Dermis microvascular lymphatic vessel endothelial cell (primary cell): Measurements from ENCODE around the gene OLA1. TPM values are rescaled to one million over a fixed set of nuclear protein-coding genes. Genes with fewer than 3 reads are reported as not detected.
"Not testable (repeated sequence)": the region's sequence is repeated elsewhere in the genome, so short reads cannot be mapped to it uniquely, and the experiment has no call there.

Experiments used
- DNase-seq, 2 donors: peaks; one replicate each; pipeline versions ENCODE4 v3.0.0 to v3.0.0-alpha.2; 2010; ENCODE audit warnings: low read depth in 2 of 2
- total RNA-seq: library from RNA; depleted of rRNA; stranded (reverse); fragments of >200 nt; gene quantifications from 2 replicates; pipeline ENCODE4 v1.2.1, GENCODE V29; 2014

The OLA1 gene
- total RNA-seq: 58.5 and 72.4 TPM in 2 replicates

DNA sequence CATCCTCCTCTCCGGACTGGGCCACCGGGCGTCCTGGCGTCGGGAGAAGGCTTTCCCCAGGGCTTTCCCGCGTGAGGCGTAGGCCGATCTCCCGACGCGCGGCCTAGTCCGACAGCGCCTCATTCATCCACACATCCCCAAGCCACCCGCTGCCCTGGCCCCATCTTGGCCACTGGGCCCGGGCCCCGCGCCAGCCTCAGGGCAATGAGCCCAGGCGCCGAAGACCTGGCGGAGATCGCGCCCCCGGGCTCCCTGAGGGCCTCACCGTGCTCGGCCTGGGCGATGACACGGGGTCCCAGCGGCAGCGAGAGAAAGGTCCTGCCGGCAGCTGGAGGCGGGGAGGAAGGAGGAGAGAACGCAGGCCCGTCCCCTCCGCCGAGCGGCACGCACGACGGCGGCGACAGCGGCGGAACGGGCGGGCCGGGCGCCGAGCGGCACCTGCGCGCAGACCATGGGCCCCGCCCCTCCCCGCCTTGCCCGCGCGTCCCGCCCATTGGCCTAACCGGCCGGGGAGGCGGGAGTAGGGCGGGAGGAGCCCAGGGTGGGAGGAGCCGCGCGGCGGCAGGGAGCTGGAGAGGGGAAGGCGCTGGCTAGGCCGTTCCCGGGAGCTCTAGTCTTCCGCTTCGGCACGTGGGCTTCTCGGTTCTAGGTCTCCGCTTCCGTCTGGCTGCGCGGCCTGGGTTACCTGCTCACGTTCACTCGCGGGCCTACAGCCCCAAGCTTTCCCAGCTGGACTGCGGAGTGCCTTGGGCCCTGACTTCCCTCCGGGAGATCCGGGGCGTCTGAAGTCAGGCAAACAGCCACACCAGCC, at the start of gene OLA1:
Gene OLA1 (minus strand): TSS at position 346 of the 811 bp plus-strand sequence. CDS start 1,717 bp downstream, outside the sequence.
- peak; percentile 81 to 95 for DNase-seq

DNA sequence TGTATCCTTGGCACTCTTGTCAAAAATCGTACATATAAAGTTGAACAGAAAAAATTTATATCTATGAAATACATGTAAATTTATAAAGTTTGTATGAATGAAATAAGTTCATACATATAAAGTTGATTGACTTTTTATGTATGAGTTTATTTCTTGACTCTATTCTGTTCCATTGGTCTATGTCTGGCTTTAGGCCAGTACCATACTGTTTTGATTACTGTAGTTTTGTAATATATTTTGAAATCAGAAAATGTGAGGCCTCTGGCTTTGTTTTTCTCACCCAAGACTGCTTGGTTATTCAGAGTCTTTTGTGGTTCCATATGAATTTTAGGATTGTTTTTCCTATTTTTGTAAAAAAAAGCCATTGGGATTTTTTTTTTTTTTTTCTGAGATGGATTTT, 44.6 kb upstream of the OLA1 start:
- no peak for DNase-seq

DNA sequence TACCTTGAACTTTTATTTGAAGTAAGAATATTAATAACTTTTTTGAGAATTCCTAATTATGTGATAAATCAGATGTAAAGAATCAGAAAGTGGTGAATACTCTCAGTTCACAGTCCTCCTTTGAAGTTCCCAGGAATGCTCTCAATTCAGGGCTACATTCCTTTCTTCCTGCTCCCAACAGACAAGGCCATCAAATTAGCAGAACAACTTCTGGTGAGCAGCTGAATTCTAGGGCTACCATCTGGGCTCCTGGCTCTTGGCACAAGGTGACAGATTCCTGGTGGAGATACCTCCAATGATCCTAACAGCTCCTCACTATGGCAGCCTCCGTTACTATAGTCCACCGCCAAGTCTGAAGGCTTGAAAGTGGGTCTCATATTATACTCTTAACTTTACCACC, 37.8 kb upstream of the OLA1 start:
- no peak for DNase-seq

DNA sequence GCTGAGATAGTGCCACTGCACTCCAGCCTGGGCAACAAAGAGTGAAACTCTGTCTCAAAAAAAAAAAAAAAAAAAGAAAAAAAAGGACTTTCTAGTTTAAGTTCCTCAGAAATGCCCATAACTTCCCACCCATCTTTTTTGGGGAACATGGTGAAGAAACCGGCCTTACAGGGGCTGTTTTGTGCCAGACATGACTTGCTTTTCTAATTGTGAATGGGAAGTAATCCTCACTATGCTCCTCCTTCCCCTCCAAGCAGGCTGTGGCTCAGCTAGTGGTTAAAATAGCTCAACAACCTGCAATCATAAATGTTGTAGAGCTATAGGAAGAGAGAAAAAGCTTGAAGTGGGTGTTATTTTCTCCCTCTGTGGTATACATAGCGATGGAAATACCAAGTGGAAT, 34.1 kb upstream of the OLA1 start:
- no peak for DNase-seq

DNA sequence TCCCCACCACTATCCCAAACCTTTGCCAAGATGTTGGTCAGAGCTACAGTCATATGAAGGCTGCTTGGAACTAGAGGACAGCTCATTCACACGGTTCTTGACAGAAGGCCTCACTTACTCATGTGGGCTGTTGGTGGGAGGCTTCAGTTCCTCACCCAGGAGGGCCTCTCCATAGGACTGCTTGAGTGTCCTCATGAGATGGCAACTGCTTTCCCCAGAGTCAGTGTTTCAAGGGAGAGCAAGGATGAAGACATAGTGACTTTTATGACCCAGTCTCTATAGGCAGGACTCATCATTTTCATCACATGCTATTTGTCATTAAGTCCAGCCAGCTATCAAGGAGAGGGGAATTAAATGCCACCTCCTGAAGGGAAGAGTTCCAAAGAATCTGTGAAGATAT, 33.4 kb upstream of the OLA1 start:
- no peak for DNase-seq

DNA sequence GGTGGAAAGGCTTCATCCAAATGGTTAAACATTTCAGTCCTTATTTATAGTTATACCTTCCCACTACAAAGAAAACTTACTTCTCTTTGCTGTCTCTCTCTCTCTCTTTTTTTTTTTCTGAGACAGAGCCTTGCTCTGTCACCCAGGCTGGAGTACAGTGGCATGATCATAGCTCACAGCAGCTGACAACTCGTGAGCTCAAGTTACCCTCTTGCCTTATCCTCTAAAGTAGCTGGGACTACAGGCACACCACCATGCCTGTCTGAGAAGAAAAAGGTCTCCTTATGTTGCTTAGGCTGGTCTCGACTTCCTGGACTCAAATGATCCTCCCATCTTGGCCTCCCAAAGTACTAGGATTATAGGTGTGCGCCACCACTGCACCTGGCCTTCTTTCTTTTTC, 32.3 kb upstream of the OLA1 start:
- no peak for DNase-seq

DNA sequence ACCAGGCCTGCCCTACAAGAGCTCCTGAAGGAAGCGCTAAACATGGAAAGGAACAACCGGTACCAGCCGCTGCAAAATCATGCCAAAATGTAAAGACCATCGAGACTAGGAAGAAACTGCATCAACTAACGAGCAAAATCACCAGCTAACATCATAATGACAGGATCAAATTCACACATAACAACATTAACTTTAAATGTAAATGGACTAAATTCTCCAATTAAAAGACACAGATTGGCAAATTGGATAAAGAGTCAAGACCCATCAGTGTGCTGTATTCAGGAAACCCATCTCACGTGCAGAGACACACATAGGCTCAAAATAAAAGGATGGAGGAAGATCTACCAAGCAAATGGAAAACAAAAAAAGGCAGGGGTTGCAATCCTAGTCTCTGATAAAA, 21.9 kb upstream of the OLA1 start:
- DNase-seq: not testable (repeated sequence)

DNA sequence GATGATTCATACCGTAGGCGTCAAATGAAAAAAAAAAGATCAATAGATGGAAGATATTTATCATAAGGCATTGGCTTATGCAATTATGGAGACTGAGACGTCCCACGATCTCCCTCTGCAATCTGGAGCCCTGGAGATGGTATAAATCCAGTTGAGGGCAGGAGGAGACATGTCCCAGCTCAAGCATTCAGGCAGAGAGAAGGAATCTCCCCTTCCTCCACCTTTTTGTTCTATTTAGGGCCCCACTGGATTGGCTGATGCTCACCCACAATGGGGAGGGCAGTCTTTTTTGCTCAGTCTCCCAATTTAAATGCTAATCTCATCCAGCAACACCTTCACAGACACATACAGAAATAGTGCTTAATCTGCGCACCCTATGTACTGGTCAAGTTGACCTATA, 18.0 kb upstream of the OLA1 start:
- no peak for DNase-seq

DNA sequence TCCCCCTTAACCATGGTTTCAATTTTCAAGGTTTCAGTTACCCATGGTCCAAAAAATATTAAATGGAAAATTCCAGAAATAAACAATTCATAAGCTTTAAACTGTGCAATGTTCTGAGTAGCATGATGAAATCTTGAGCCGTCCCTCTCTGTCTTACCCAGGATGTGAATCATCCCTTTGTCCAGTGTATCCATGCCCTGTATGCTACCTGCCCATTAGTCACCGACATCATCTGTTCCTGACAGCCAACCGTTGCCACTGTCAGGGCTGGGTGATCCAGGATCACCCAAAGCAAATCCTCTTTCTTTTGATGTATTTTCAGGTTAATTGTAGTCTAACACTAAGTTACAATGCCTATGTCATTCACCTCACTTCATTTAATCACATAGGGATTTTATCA, 15.7 kb upstream of the OLA1 start:
- peak in 1 of 2 donors; percentile 82 for DNase-seq

DNA sequence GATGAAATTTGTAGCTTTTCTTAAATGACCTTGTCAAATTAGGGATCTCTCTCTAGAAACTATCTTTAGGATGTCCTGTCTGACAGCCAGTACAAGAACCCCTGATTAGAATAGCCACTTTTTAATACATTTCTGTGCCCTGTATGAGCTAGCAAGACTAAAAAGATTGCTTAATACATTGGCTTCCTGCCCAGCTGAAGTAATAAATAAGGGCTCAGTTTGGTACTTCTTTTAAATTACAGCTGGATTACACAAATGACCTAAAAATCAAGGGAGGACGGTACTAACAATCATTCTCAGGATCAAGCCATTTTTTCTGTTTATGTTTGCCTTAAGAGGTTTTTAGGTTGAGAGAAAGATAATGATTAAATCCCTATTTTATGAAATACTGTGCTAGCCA, 11.6 kb upstream of the OLA1 start:
- DNase-seq: no peak

DNA sequence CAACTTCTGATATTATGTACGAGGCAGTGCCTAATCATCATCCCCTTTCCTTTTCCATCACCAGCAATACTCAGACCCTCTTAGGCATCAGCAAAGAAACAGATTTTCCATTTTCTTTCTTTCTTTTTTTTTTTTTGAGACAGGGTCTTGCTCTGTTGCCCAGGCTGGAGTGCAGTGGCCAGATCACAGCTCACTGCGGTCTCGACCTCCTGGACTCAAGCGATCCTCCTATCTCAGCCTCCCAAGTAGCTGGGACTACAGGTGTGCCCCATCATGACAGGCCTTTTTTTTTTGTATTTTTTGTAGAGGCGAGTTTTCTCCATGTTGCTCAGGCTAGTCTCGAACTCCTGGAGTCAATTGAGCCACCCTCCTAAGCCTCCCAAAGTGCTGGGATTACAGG, 5.9 kb upstream of the OLA1 start:
- DNase-seq: no peak

DNA sequence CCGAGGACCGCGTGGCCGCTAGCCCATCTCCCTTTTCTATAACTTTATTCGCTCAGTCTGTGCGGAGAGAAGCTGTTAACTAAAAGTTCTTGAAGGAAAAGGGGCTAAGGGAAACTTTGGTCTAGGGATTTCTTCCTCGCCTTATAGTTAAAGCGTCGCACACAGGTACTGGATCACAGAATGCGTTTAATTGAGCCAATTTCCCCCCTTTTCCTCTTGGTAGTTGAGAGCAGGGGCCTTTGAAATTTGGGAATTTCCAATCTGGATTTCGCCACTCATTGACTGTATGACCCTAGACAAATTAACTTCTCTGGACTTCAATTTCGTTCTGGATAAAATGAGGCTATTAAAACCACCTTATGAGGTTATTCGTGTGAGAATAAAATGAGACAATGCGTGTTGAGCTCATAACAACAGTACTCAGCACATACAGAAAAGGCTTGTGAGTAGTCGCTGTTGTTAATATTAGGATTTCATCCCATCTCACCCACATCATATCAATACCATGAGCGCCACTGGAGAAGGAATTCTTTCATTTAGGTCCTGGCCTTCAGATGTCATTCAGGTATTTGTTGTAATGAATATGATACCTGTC, 763 bp upstream of the OLA1 start:
- no peak for DNase-seq

DNA sequence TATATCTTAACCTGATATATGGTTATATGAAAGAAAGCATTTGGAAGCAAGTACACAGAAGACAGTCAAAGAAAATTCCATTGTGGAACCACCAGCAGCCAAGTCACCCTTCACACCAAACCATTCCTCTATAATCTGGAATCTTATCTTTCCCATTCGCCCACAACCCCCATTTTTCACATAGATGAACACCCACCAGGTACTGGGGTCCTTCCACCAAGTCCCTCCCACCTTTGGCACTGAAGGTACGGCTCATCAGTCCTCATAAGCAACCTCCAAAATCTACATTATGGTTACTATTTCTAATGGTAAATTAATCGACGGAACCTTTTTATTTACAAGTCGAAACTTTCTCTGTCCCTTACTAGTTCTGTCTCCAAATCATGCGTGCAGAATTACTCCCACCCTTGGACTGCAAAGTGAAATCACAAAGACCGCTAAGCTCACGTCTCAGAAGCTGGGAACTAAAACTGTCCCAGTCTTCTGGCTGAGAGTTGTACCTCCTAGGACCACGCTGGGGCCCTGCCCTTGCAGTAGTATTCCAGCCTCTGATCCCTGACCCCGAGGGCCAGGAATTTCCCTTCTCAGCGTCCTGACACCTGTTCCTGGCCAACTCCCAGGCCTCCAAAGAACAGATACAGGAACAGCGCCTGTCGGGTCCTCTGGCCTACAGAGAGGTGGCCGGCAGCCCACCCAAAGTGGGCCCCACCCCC, 702 bp downstream of the OLA1 start:
- DNase-seq: peak in 1 of 2 donors; percentile 45

DNA sequence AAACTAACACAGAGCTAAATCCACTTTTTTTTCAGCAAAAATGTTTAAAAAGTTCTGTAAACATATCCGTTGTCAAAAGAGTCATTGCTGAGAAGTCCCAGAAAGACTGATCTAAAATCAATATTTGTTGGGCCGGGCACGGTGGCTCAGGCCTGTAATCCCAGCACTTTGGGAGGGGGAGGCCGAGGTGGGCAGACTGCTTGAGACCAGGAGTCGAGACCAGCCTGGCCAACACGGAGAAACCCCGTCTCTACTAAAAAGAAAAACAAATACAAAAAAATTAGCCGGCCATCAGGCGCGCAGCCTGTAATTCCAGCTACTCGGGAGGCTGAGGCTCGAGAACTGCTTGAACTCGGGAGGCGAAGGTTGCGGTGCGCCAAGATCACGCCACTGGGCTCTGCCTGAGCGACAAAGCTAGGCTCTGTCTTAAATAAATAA, 1.4 kb downstream of the OLA1 start:
- no peak for DNase-seq

DNA sequence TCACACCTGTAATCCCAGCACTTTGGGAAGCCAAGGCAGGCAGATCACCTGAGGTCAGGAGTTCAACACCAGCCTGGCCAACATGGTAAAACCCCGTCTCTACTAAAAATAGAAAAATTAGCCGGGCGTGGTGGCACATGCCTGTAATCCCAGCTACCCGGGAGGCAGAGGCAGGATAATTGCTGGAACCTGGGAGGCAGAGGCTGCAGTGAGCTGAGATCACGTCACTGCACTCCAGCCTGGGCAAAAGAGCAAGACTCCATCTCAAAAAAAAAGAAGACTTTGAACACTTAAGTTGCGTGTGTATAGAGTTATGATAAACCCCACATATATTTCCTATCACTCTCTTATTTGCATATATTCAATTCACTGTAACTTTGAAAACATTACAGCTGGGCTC, 2.7 kb downstream of the OLA1 start:
- not testable (repeated sequence) for DNase-seq

DNA sequence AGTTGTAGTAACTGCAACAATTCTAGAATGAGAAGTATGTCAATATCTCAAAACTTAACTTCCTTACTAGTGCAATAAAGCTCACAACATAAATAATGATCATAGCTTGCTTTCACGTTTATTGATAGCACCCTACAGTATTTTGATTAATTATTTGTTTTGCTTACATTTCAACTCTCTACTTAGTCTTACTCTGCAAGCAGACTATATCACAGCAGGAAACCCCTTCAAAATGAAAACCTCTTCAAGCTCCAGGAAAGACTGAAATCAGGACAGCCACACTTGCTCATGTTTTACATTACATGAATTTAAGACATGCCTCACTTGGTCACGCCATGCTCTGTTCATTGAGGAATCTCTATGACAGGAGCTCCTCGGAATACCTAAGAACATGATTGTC, 3.3 kb downstream of the OLA1 start:
- DNase-seq: no peak

DNA sequence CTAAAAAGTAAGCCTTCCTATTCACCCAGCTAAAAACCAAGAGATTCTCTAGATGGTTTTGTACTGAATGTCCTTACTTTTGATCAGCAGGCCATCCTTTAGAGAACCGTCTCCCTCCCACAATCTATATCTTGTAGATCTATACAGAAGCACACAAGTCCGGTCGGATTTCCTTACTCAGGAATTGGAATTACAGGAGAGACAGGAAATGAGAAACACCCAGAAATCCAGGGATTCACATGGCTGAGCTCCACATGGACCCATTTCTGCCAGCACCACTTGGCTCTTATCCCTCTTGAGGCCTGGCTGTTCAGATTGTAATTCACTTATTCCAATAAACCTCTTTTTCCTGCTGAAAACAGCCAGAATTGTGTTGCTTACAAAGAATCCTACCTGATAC, 4.5 kb downstream of the OLA1 start:
- DNase-seq: peak in 1 of 2 donors; percentile 37

DNA sequence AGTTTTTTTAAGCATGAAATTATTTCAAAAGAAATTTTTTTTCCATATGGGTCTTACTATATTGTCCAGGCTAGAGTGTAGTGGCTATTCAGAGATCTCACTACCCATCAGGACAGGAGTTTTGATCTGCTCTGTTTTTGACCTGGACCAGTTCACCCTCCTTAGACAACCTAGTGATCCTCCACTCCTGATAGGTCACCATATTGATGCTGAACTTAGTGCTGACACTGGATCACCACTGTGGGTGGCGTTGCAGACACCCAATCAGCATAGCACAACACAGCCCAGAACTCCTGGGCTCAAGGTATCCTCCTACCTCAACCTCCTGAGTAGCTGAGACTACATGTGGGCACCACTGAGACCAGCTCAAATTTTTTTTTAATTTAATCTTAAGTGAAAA, 8.2 kb downstream of the OLA1 start:
- DNase-seq: no peak

DNA sequence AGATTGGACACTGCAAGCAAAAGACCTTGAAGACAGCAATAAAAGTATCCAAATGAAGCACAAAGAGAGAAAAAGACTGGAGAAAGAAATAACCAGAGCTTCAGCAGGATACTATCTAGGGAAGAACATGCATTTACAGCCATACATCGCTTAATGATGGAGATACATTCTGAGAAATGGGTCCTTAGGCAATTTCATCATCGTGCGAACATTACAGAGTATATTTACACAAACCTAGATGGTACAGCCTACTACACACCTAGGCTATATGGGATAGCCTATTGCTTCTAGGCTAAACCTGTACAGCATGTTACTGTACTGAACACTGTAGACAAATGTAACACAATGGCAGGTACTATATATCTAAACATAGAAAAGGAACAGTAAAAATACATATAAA, 11.9 kb downstream of the OLA1 start:
- no peak for DNase-seq

DNA sequence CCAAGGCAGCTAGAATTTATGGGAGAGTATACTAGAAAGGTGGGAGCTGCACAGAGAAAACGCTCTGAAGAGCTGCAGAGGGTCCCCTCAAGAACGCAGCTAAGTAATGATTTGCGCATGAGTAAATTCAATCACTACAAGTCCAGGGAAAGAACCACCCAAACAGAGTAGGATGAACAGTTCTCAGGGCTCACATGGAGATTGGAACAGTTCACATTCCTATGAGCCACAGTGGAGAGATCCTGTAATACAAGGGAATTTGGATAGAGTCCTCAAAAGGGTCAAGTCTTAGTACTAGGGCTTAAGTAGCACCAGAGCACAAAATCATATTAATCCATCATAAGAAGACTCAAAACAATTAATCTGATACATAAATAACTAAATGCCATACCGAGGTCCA, 12.7 kb downstream of the OLA1 start:
- no peak for DNase-seq

DNA sequence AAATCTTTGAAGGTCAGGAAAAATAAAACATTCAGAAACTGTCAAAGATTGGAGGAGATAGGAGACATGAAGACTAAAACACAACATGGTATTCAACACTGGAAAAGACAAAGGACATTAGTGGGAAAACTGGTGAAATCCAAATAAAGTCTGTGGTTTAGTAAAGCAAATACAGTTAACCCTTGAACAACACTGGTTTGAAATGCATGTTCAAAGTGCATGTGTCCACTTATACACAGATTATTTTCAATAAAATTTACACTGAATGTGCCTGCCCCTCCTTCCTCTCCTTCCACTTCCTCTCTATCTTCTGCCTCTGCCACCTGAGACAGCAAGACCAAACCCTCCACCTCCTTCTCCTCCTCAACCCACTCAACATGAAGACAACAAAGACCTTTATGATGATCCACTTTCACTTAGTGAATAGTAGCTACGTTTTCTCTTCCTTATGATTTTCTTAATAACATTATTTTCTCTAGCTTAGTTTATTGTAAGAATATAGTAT, 14.5 kb downstream of the OLA1 start:
- DNase-seq: no peak

DNA sequence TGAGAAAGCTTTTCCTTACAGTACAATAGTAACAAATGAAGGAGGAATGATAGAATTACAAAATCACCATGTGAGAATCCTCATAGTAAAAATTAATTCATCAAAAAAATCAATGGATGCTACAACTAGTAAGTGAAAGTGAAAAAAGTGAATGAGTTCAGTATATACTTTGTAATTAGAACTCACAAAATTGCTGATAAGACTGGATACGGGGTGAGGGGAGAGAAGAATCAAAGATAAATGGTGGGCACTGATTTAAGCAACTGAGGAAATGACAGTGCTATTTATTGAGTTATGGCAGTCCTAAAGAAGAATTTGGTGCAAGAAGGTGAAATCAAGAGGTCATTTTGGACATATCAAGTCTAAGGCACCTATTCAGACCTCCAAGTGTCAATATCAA, 20.6 kb downstream of the OLA1 start:
- no peak for DNase-seq
